GM12891 (cell line): ENCODE results near the gene FBN1.

ENCODE experiments used
- POLR2AphosphoS5 ChIP-seq: IDR thresholded peaks from 2 replicates; pipeline ENCODE4 v1.6.1; 2011; ENCODE audit warnings: low read depth, low read length, control low read depth
- SPI1 ChIP-seq: IDR thresholded peaks from 2 replicates; pipeline ENCODE4 v1.6.1; 2011; ENCODE audit warnings: low read depth, low read length, control low read depth

DNA sequence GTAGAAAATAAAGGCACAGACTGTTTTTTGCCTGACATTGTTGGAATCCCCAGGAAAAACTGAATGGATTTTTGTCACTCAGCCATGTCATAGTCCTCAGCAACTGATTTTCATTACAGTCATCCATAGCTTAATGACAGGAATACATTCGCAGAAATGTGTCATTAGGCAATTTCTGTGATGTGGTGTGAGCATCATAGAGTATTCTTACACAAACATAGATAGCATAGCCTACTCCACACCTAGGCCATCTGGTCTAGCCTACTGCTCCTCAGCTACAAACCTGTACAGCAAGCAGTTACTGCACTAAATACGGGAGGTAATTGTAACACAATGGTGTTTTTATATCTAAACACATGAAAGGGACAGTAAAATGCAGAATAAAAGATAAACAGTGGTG lies 34.4 kb upstream of the FBN1 start:
- TF ChIP-seq POLR2AphosphoS5 = no peak
- TF ChIP-seq SPI1 = no peak
